AG09319 (cell line): ENCODE results near the gene PRKCQ.

ENCODE experiments used
- DNase-seq: peaks from one replicate; pipeline ENCODE4 v3.0.0-alpha.2; 2010; ENCODE audit warnings: low read depth; ENCODE audit errors: extremely low read depth
- CTCF ChIP-seq: IDR thresholded peaks from 2 replicates; pipeline ENCODE4 v1.5.1; 2011; ENCODE audit warnings: low read depth, mild to moderate bottlenecking, inconsistent platforms, low read length, moderate library complexity

PRKCQ gene

DNA sequence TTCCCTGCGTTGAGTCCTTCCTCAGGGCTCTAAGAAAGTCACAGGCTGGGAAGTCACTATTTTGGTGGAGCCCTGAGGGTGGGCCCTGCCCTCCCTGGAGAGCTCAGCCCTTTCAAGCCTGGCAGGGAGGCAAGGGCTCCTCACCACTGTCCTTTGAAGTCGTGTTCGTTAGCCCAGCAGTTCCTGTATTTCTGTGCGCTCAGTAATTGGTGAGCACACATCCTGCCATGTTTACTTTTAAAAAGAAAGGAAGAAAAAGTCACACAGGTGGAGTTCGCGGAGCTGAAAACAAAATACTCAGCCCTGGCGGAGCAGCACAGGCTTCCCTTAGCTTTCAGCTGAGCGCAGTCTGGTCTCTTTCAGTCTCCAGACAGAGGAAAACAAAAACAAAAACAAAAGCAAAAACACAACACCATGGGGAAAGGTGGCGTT is 37.1 kb downstream of the PRKCQ start:
- TF ChIP-seq CTCF = no peak

DNA sequence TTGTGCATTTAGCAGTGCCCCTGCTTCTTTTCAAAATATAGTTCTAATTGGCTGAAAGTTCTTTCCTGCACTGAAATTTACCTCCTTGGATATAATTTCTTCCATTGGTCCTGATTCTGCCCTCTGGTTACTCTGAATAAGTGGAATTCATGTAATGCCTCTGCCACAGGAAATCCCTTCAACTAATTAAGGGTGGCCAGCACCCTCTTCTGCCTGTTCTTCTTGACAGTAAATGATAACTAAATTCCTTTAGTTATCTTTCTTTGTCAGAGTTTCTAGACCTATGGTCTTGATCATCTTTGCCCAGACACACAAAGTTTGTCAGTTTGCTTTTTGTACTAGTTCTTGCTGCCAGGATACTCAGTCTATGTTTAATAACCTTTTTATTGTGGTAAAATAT is 40.2 kb downstream of the PRKCQ start:
- no peak for DNase-seq
- TF ChIP-seq CTCF = no peak

More for the DNA sequence above, 37.1 kb downstream of the PRKCQ start:
- DNase-seq = no peak

DNA sequence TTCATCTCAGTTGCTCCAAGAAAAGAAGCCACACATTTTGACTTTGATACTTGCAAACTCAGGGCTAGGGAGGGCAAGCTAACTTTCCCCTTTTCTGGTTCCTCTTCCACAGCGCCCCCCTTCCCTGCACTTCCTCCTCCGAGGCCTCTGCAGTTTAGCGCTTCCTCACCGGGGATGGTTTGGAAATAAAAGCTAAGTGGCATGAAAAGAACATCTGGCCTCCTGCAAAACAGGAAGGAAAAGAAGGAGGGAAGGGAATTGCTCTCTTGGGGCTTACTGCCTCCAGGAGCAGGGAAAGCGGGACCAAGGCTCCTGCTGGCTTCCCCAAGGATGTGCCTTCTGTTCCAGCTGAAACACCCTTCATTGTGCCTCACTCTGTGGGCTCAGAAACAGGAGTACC is 42.3 kb downstream of the PRKCQ start:
- no peak for TF ChIP-seq CTCF
- no peak for DNase-seq

DNA sequence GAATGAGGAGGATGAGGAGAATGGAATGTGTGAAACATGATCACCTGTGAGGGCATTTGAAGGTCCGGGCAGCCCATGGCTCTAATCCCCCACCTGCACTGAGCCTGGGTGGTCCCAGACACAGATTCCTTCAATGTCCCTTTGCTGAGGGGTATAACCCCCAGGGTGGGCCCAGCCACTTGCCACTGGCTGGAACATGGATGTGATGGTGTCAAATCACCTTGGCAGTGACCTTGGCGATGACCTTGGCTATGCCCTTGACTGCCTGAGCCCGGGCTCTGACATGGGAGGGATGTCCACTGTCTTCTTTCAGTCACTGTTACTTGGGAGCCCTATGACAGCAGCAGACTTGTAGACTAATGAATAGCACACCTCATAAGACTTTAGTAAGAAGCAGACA is 44.0 kb downstream of the PRKCQ start:
- no peak for DNase-seq
- TF ChIP-seq CTCF = no peak

- TF ChIP-seq CTCF = no peak
- no peak for DNase-seq
These were observed 44.8 kb downstream of the PRKCQ start for GRCh38 chr10:6535156-6535764.

DNA sequence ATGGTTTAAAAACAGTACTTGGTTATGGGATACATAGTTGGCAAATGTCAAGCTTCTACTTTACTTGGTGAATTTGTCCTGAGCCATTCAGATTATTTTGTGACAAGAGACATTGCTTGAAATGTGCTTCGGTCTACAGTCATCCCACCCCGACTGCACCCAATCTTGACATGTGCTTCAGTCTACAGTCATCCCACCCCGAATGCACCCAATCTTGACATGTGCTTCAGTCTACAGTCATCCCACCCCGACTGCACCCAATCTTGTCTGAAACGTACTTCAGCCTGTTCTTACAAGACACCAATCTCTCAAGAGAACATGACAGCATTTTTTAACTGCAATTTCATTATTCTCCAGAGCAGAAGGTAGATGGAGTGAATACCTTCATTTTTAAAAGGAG is 47.8 kb downstream of the PRKCQ start:
- no peak for DNase-seq
- no peak for TF ChIP-seq CTCF

DNA sequence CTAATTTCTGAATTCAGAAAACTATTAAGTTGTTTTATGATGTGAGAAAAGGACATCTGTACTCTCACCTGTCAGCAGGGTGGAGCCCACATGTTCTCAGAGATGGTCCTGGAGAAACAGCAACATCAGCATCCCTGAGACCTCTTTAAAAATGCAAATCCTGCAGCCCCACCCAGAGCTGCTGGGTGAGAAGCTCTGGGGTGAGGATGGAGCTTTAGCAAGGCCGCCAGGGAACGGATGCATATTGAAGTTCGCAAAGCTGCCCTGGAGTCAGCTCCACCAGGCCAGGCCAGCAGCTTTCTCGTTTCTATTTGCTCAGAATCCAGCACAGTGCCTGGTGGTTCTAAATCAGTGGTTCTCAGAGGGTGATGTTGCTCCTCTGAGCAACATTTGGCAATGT is 49.1 kb downstream of the PRKCQ start:
- no peak for DNase-seq
- TF ChIP-seq CTCF = no peak
